HEK293 (cell line): ENCODE data around the gene DCUN1D1.
A peak's percentile ranks its signal among the peaks of the same experiment; 100 is the strongest.

Experiments
- CTCF ChIA-PET: fragments of 350-600 bp; formaldehyde crosslinking; extraction: SDS; loops from one replicate; lab custom pipeline; 2021; ENCODE audit warnings: antibody characterized with exemption; lab: Yijun Ruan, JAX
- POLR2A ChIA-PET: fragments of 300-600 bp; formaldehyde crosslinking; extraction: SDS; loops from one replicate; lab custom pipeline; 2020; ENCODE audit warnings: antibody characterized with exemption, inconsistent platforms; lab: Yijun Ruan, JAX
- H3K27ac ChIP-seq: fragments of 200-500 bp; sonication (Bioruptor generic); 2 replicates; pipeline ENCODE4 v1.5.1; 2014; ENCODE audit warnings: low read depth, low read length, control low read depth, inconsistent platforms; ENCODE audit errors: extremely low read depth
- H3K36me3 ChIP-seq, 2 experiments: fragments of 200-500 bp in 1 of 2; sonication (Bioruptor generic) in 1 of 2; 1 replicate in 1 of 2; 2 replicates in 1 of 2; pipeline ENCODE4 v1.5.1; 2014 to 2017; ENCODE audit warnings: inconsistent platforms in 2 of 2, low read length in 2 of 2; ENCODE audit not compliant: control insufficient read depth in 2 of 2, insufficient read depth in 1 of 2
- H3K4me1 ChIP-seq: fragments of 200-500 bp; sonication (Bioruptor generic); 2 replicates; pipeline ENCODE4 v1.5.1; 2014; ENCODE audit warnings: mild to moderate bottlenecking, low read length, inconsistent platforms; ENCODE audit not compliant: control insufficient read depth, insufficient read depth
- H3K4me3 ChIP-seq: 2 replicates; pipeline ENCODE4 v1.5.1; 2011; ENCODE audit warnings: low read depth, mild to moderate bottlenecking, control low read depth, low read length, moderate library complexity
- H3K9me3 ChIP-seq: fragments of 200-500 bp; sonication (Bioruptor generic); 2 replicates; pipeline ENCODE4 v1.5.1; 2014; ENCODE audit warnings: low read depth, low read length, inconsistent platforms; ENCODE audit not compliant: control insufficient read depth, insufficient read depth
- GLIS1 ChIP-seq: fragments of 450-650 bp; formaldehyde crosslinking; IDR thresholded peaks from 2 replicates; pipeline ENCODE4 v1.5.1; 2016; ENCODE audit warnings: missing biosample characterization, missing genetic modification characterization
- GLIS2 ChIP-seq: fragments of 450-650 bp; formaldehyde crosslinking; IDR thresholded peaks from 2 replicates; pipeline ENCODE4 v1.5.1; 2016; ENCODE audit warnings: missing biosample characterization, missing genetic modification characterization
- HOXA7 ChIP-seq: sonication (generic); formaldehyde crosslinking; IDR thresholded peaks from 2 replicates; pipeline ENCODE4 v1.8.1; 2022; ENCODE audit warnings: missing genetic modification reagents, borderline replicate concordance
- KLF16 ChIP-seq: fragments of 450-650 bp; formaldehyde crosslinking; IDR thresholded peaks from 2 replicates; pipeline ENCODE4 v1.5.1; 2017; ENCODE audit warnings: missing biosample characterization, missing genetic modification characterization
- PATZ1 ChIP-seq: fragments of 450-650 bp; formaldehyde crosslinking; IDR thresholded peaks from 2 replicates; pipeline ENCODE4 v1.5.1; 2016; ENCODE audit warnings: missing biosample characterization, missing genetic modification characterization
- SCRT1 ChIP-seq: fragments of 450-650 bp; formaldehyde crosslinking; IDR thresholded peaks from 2 replicates; pipeline ENCODE4 v1.5.1; 2016; ENCODE audit warnings: missing biosample characterization, missing genetic modification characterization, borderline replicate concordance
- YY1 ChIP-seq: fragments of 450-650 bp; formaldehyde crosslinking; IDR thresholded peaks from 2 replicates; pipeline ENCODE4 v1.5.1; 2018; ENCODE audit warnings: missing biosample characterization, missing genetic modification characterization
- ZBTB26 ChIP-seq: fragments of 450-650 bp; formaldehyde crosslinking; optimal IDR thresholded peaks from 2 replicates; pipeline ENCODE3; 2016; ENCODE audit warnings: missing biosample characterization, mild to moderate bottlenecking, missing genetic modification characterization
- ZFHX2 ChIP-seq: fragments of 450-650 bp; formaldehyde crosslinking; conservative IDR thresholded peaks from 2 replicates; pipeline ENCODE4 v1.5.1; 2016; ENCODE audit warnings: missing biosample characterization, missing genetic modification characterization
- ZNF114 ChIP-seq: fragments of 450-650 bp; formaldehyde crosslinking; IDR thresholded peaks from 2 replicates; pipeline ENCODE4 v1.5.0; 2017; ENCODE audit warnings: missing biosample characterization, missing genetic modification characterization
- ZNF132 ChIP-seq: fragments of 450-650 bp; formaldehyde crosslinking; IDR thresholded peaks from 2 replicates; pipeline ENCODE4 v1.5.1; 2017; ENCODE audit warnings: missing biosample characterization, missing genetic modification characterization, borderline replicate concordance
- ZNF157 ChIP-seq: fragments of 450-650 bp; formaldehyde crosslinking; IDR thresholded peaks from 2 replicates; pipeline ENCODE4 v1.5.1; 2016; ENCODE audit warnings: missing biosample characterization, missing genetic modification characterization
- ZNF239 ChIP-seq: fragments of 450-650 bp; formaldehyde crosslinking; IDR thresholded peaks from 2 replicates; pipeline ENCODE4 v1.5.1; 2016; ENCODE audit warnings: missing biosample characterization, missing genetic modification characterization
- ZNF248 ChIP-seq: fragments of 450-650 bp; formaldehyde crosslinking; IDR thresholded peaks from 2 replicates; pipeline ENCODE4 v1.5.1; 2017; ENCODE audit warnings: missing biosample characterization, missing genetic modification characterization
- ZNF335 ChIP-seq: fragments of 450-650 bp; formaldehyde crosslinking; conservative IDR thresholded peaks from 2 replicates; pipeline ENCODE4 v1.5.1; 2016; ENCODE audit warnings: missing biosample characterization, missing genetic modification characterization
- ZNF366 ChIP-seq: fragments of 450-650 bp; formaldehyde crosslinking; conservative IDR thresholded peaks from 2 replicates; pipeline ENCODE4 v1.5.1; 2016; ENCODE audit warnings: missing biosample characterization, missing genetic modification characterization
- ZNF37A ChIP-seq: fragments of 450-650 bp; IDR thresholded peaks from 2 replicates; pipeline ENCODE4 v1.5.1; 2018; ENCODE audit warnings: missing biosample characterization, missing genetic modification characterization
- ZNF404 ChIP-seq: fragments of 450-650 bp; formaldehyde crosslinking; IDR thresholded peaks from 2 replicates; pipeline ENCODE4 v1.5.1; 2017; ENCODE audit warnings: missing biosample characterization, missing genetic modification characterization
- ZNF548 ChIP-seq: fragments of 450-650 bp; formaldehyde crosslinking; IDR thresholded peaks from 2 replicates; pipeline ENCODE4 v1.5.1; 2016; ENCODE audit warnings: missing biosample characterization, missing genetic modification characterization
- ZNF707 ChIP-seq: fragments of 450-650 bp; formaldehyde crosslinking; IDR thresholded peaks from 2 replicates; pipeline ENCODE4 v1.5.1; 2016; ENCODE audit warnings: missing biosample characterization, missing genetic modification characterization
- ZNF747 ChIP-seq: fragments of 450-650 bp; formaldehyde crosslinking; IDR thresholded peaks from 2 replicates; pipeline ENCODE4 v1.5.1; 2016; ENCODE audit warnings: missing biosample characterization, missing genetic modification characterization
- ZNF768 ChIP-seq: fragments of 450-650 bp; formaldehyde crosslinking; IDR thresholded peaks from 2 replicates; pipeline ENCODE4 v1.5.1; 2018; ENCODE audit warnings: missing biosample characterization, mild to moderate bottlenecking, missing genetic modification characterization
- TF ChIP-seq, protein P1 (sequence below): sonication (generic); formaldehyde crosslinking; IDR thresholded peaks from 2 replicates; pipeline ENCODE4 v1.8.1; 2022; ENCODE audit warnings: mild to moderate bottlenecking, moderate library complexity, missing genetic modification reagents

DCUN1D1 gene

GRCh38 chr3:182980204-182981037 is at the start of gene DCUN1D1:
Gene DCUN1D1 (minus strand): TSS chr3:182980538. CDS start chr3:182980489, 49 bp downstream.
- H3K27ac ChIP-seq, result peak within 1 kb of the TSS; percentile 67; the same call in 1 of the 2 replicates
- peak; percentile 41 for TF ChIP-seq ZBTB26 (tag by site-specific recombination)
- TF ChIP-seq ZNF37A (tag by site-specific recombination), result no peak
- no peak for TF ChIP-seq ZNF404 (tag by site-specific recombination)
- peak; percentile 31; the same call in 1 of the 2 replicates for TF ChIP-seq ZFHX2 (tag by site-specific recombination)
- TF ChIP-seq SCRT1 (tag by site-specific recombination), result no peak
- TF ChIP-seq HOXA7, result no peak
- peak; percentile 66 for TF ChIP-seq GLIS2 (tag by site-specific recombination)
- no peak for TF ChIP-seq ZNF114 (tag by site-specific recombination)
- TF ChIP-seq PATZ1 (tag by site-specific recombination), result peak; percentile 48; the same call in 1 of the 2 replicates
- TF ChIP-seq GLIS1 (tag by site-specific recombination), result peak; percentile 36; the same call in 1 of the 2 replicates
- TF ChIP-seq ZNF248, result no peak
- TF ChIP-seq ZNF548 (tag by site-specific recombination), result no peak
- TF ChIP-seq, protein P1, sequence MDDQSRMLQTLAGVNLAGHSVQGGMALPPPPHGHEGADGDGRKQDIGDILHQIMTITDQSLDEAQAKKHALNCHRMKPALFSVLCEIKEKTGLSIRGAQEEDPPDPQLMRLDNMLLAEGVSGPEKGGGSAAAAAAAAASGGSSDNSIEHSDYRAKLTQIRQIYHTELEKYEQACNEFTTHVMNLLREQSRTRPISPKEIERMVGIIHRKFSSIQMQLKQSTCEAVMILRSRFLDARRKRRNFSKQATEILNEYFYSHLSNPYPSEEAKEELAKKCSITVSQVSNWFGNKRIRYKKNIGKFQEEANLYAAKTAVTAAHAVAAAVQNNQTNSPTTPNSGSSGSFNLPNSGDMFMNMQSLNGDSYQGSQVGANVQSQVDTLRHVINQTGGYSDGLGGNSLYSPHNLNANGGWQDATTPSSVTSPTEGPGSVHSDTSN, result 0 out of 2 replicates have a peak, but pooled peaks have one; percentile 40
- TF ChIP-seq KLF16 (tag by site-specific recombination), result no peak
- TF ChIP-seq ZNF335 (tag by site-specific recombination), result peak; percentile 72
- H3K4me1 ChIP-seq, result no peaks in the 10 kb centered on the region
- no peaks in the 10 kb centered on the region for H3K36me3 ChIP-seq
- peak within 1 kb of the TSS; percentile 86 for H3K4me3 ChIP-seq
- CTCF ChIA-PET, result interaction anchor here (0.7 kb wide), 2 partner anchors 46 to 125 kb away, joined by 3 to 5 read pairs; no protein-coding TSS in a partner anchor
- H3K9me3 ChIP-seq, result no peaks in the 10 kb centered on the region
- POLR2A ChIA-PET, result no interaction called here

DNA sequence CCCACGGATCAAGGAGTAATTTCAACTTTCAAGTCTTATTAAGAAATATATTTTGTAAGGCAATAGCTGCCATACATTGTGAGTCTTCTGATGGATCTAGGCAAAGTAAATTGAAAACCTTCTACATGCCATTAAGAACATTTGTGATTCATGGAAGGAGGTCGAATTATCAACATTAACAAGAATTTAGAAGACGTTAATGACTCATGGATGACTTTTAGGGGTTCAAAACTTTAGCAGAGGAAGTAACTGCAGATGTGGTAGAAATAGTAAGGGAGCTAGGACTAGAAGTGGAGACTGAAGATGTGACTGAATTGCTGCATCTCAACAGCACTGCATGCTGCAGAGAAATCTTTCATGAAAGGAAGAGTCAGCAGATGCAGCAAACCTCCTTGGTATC is 48.1 kb upstream of the DCUN1D1 start:
- Histone ChIP-seq H3K36me3 (peaks cover 0 to 24% of the 10 kb centered on the region in 2 experiments; a peak in 2 of 3 replicates), H3K4me3 (no peak overlapping the region), H3K9me3 (no peaks in the 10 kb centered on the region), H3K27ac (no peak overlapping the region), H3K4me1 (no peaks in the 10 kb centered on the region)
- ChIA-PET POLR2A (no interaction called here), CTCF (no interaction called here)
- TF ChIP-seq YY1 (tag by site-specific recombination) (no peak), ZNF157 (tag by site-specific recombination) (no peak), ZNF132 (no peak), ZNF768 (tag by site-specific recombination) (no peak), ZNF707 (no peak), ZNF239 (tag by site-specific recombination) (no peak), ZNF747 (tag by site-specific recombination) (no peak), ZNF366 (tag by site-specific recombination) (no peak)
